GM18907 (cell line): ENCODE data around the gene NECTIN1.

Experiments used
- ATAC-seq: cut with Tn5 transposase; IDR thresholded peaks from one replicate; pipeline ENCODE4 v1.9.1; 2021; ENCODE audit warnings: mild to moderate bottlenecking, moderate library complexity; ENCODE audit not compliant: unreplicated experiment

Gene NECTIN1, protein sequence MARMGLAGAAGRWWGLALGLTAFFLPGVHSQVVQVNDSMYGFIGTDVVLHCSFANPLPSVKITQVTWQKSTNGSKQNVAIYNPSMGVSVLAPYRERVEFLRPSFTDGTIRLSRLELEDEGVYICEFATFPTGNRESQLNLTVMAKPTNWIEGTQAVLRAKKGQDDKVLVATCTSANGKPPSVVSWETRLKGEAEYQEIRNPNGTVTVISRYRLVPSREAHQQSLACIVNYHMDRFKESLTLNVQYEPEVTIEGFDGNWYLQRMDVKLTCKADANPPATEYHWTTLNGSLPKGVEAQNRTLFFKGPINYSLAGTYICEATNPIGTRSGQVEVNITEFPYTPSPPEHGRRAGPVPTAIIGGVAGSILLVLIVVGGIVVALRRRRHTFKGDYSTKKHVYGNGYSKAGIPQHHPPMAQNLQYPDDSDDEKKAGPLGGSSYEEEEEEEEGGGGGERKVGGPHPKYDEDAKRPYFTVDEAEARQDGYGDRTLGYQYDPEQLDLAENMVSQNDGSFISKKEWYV

DNA sequence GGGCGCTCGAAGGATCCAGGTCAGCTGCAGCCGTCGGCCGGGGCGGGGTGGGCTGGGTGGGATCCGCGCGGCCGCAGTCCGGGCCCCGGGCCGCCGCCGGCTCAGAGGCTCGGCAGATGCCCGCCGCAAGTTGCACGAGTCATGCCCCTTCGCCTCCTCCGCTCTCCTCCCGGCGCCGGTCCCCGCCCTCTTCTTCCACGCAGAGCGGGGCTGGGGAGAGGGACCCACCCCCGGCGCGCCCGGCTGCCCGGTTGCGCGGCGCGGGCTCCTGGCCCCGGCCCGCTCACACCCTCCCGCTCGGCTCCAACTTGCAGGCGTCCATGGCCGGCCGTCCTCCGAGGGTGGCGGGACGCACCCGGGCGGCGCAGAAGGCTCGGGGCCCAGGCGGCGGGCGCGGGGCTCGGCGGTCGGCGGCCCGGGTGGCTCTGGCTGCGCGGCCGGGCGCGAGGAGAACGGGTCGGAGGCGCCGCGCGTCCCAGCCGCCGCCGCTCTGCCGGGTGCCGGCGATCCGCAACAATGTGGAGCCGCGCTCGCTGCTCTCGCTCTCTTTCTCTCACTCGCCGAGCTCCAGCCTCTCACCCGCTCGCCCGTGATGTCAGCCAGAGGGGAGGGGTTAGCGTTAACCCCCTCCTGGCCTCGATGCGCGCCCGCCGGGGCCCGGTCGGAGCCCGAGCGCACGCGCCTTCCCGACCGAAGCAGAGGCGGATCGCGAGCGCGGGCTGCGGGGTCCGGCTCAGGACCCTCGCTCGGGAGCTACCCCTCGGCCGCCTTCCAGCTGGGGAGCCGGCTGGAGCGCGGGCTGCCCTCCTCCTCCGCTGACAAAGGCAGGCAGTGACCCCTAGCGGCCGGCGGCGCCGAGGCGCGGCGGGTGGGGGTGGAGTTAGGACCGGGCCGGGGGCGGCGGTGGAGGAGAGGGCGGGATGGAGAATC is at the start of gene NECTIN1:
NECTIN1 (minus strand) TSS at position 550 of the 930 bp plus-strand sequence. CDS start 647 bp downstream, outside the sequence.
- peak; percentile 81 for ATAC-seq

DNA sequence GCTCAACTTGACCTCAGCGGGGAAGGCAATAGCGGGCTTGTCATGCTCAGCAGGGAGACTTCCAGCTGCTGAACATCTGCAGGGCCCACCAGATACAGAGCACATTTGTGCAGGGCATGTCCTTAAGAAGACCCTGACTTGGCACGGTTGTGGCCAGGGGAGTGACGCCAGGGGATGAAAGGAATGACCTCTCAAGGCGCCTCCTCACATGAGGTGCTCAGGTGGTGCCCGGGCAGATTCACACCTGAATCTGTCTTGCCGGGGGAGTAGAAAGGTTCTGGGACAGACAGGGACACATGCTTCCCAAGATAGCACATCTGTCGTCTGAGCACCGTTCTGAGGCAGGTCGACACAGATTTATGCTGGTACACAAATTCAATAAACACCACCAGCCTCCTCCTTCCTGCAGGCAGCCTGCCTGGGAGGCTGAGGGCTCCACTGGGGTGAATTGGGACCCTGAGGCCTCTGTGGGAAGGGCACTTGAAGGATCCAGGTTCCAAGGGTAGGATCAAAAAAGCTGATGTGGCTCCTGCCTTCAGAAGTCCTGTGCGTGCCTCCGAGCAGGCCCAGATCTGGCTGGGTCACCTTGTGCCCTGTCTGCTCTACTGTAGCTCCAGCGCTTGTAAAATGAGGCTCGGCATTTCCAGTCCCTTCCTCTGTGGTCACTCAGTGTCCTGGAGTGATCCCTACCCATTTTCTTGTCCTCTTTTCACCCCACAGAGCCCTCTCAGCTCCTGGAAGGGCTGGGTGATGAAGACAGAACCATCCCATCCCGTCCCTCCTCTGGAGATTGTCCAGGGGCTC is 49.6 kb upstream of the NECTIN1 start:
- no peak for ATAC-seq

DNA sequence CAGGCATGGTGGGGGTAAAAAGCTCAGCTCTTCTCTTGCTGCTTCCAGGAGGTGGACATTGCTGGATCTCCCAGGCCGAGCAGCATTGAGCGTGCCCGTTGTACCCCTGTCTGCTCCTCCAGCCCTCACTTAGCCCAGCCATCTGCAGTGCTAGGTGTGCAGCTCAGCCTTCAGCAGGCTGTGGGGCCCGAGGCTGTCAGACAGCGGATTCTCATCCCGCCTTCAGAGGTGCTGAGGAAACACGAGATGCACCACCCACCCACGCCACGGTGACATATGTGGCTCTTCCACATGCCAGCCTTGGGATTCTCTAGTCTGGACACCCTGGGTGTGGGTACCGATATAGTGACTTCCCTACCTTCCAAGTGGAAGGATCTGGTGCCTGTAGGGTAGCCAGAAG is 48.9 kb upstream of the NECTIN1 start:
- no peak for ATAC-seq

DNA sequence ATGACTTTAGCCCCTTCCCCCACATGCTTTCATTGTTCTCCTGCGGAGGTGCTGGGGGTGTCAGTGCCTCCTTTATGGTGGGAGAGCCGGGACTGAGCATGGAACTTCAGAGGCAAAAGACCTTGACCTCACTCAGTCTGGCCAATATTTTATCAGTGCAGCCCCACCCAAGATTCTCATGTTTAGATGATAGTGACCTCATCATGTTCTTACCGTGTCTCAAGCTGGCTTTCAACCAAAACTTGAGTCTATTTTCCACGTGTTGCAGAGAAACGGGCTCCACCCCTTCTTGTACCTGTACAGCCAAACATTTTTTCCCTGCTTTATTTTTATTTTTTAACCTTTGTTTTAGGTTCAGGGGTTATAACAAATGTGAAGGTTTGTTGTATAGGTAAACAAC is 47.7 kb upstream of the NECTIN1 start:
- no peak for ATAC-seq

DNA sequence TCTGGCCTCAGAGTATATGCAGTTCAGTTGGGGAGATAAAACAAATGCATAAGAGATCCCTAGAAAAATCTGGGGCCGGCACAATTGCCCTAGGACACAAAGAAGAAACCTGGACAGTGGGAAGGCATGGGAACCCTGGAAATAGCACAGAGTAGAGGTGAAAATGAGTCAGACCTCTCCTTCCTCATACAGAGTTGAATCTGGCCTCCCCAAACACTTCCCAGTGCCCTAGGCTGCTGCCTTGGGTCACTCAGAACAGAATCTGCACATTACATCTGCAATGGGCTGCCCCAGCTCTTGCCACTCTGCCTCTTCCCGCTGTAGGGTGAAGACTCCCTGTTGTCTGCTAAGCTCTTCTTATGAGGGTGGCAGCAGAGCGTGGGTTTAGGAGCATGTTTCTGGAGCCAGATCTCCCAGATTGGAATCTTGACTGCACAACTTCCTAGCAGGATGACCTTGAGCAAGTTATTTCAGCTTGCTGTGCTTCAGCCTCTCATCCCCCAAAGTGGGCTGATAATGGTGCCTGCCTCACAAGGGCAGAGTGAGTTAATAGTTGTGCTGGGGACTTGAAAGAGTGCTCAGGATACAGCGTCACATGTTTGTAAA is 47.1 kb upstream of the NECTIN1 start:
- ATAC-seq: no peak

DNA sequence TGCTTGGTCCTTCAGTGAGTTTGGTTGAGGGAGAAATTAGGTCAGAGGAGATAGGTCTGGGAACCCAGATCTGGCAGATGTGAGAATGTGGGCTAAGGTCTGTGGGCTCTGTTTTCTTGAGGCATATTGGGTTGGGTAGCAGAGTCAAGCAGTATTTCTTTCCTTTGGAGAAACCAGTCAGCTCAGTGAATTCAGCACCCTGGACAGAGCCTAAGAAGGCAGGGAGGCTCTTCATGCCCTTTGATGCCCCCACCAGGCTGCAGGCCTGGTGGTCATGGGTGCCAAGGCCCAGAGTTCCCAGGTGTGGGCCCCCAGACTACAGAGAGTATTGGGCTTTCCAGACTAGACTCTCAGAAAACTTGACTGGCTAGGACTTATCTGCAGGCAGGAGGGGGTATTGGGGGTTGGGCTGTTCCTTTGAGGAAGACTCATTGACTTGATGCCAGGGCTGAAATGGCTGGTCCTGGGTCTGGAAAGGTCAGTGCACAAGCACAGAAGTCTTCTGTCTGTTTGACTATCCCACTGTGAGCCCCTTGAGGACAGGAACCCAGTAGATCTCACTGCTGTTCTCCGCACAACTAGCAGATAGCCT is 45.3 kb upstream of the NECTIN1 start:
- ATAC-seq: no peak

DNA sequence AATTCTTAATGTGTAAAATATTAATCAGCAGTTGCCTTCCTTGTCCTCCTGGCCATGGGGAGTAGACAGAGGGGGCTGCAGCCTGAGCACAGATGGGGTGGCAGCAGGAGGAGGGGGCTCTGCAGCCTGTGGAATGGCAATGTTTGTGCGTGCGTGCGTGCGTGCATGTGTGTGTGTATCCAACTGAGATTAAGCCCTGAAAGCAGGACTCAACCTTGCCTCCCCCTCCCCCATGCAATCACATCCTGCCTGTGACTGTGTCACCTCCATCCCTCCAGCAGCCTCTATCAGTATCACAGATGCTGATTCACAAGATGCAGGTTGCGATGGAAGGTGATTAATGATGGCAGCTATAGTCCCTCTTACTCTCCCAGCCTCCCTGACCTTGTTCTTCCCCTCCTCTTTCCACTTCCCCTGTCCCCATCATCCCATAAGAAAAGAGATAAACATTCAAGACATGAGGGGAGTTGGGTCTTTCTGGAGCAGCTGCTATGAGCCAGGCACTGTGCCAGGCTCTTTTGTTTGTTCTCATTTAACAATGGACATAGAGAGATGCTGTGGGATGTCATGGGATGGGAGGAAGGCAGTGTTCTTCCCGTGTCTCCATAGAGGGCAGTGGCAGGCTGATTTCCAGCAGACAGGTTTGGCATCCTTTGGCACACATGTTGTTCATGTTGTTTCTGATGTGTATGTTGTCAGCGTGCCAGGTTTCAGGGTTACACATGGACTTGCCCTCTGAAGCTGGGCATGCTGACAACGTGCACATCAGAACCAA is 43.8 kb upstream of the NECTIN1 start:
- no peak for ATAC-seq

DNA sequence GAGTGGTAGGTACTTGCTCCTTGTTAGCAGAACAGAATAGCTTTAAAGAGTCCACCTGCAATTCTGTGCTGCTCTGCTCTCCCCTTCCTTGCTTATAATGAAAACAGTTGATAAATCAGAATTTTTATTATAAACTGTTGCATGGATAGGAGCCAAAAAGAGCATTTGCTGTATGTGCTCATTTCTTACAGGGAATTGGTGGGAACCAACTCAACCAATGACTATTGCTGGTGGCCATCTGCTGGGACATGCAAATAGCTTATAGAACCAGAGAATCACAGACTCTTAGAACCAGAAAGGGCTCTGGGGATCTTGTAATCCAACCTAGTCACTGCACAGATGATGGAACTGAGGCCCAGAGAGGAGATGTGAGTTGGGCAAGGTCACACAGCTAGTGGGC is 43.1 kb upstream of the NECTIN1 start:
- ATAC-seq: no peak

DNA sequence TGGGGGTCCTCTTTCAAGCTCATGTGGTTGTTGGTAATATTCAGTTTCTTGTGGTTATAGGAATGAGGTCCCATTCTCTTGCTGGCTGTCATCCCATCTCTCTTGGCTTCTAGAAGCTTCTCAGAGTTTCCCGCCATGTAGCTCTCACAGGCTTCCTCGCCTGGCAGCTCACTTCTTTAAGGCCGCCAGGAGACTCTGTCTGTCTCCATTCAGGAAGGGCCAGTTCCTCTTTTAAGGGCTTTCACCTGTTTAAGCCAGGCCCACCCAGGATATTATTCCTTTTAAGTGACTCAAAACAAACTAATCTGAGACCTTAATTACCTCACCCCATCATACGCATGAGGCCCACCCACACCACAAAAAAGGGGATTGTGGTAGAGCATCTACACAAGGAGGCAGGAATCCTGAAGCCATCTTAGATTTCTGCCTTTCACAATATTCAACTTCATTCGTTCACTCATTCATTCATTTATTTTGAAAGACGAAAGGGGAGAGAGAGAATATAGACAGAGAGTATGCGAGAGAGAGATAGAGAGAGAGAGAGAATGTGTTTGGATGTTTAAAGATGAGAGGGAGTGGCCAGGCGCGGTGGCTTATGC is 42.3 kb upstream of the NECTIN1 start:
- ATAC-seq: no peak

DNA sequence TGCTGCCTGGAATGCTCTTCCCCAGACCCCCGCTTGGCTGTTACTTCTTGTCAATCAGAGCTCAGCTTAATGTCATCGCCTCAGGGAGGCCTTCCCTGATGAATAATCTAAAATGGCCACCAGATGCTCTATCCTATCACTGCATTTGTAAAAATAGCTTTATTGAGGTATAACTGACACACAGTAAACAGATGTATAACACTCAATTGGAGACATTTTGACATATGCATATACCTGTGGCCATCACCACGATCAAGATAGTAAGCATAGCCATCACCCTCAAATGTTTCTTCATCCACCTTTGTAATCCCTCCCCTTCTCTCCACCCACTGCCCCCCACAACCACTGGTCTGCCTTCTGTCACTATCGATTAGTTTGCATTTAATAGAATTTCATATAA is 36.6 kb upstream of the NECTIN1 start:
- no peak for ATAC-seq

DNA sequence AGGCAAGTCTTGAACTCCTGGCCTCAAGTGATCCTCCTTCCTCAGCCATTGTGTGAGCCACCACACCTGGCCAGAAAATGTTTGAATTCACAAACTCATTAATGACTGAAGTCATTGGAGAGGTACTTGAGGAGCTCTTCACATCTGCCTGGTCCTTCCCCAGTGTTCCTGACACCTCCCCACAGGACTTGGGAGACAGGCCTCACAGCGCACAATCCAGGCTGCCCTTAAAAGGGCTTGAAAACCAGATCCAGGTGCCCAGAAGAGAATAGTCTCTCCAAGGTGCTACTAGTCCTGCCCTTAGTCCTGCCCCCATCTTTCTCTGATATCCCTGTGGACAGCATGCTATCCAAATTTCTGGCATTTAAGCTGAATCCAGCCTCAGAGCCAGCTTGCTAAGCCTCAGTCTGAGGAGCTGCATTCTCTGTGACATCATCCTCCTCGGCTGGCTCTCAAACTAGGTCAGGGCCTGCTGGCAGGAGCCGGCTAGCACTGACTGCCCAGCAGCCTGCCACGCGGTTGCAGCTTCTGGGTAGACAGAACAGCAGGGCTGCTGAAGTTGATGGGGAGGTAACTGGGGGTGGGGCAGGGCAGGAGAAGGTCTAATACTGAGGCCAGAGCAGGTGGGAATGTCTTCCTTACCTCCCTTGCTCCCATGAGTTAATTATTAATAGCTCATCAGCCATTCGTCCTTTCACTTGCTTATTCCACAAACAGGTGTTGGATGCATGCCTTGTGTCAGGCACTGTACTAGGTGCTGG is 35.3 kb upstream of the NECTIN1 start:
- no peak for ATAC-seq

DNA sequence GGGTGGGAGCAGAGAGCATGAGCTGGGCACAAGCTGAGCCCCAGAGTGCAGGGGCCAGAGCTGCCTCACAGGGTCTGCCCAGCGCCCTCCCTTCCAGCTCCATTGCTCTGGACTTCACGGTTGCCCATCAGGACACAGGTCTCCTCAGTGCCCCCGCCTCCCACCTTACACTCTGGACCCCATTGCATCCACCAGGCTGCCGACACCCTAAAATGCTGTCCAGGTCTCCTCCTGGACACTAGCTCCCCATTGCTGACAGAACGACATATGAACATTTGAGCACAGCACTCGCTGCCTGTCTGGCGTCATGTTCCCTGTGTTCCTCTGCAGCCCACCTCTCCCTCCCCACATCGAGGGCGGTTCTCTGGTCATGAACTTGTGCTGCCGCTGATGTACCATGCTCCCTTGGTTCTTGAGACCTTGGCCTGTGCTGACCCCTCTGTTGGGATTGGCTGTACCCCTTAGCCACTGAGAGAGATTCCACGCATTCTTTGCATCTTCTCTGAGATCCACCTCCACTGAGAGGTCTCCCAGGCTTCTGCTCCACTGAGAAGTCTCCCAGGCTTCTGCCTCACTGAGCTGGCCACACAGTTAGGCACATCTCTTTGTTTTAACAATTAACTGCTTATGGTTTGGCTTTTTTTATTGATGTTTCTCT is 34.2 kb upstream of the NECTIN1 start:
- ATAC-seq: no peak

DNA sequence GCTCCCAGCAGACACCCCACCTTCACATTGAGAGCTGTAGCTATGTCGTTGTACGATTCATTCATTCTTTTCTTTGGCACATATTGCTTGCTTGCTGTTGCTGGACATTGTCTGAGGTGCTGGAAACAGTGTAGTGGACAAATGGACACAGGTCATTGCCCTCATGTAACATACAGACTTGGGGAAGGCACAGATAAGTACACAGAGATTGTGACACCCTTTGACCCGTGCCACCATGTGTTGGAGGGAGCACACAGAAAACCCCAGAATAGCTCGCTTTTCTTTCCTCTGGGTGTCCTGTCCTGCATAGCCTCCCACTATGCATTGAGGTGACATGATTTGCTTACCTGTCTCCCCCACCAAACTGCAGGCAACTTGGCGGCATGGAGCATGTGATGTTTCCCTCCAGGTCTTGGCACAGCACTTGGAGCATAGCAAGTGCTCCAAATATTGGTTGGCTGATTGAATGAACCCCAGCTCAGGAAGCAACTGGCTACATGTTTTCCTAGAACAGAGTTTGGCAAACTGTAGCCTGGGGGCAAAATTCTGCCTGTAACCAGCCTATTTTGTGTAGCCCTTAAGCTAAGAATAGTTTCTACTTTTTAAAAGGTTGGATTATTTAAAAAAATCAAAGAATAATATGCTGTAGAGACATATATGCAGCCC is 30.9 kb upstream of the NECTIN1 start:
- ATAC-seq: no peak

DNA sequence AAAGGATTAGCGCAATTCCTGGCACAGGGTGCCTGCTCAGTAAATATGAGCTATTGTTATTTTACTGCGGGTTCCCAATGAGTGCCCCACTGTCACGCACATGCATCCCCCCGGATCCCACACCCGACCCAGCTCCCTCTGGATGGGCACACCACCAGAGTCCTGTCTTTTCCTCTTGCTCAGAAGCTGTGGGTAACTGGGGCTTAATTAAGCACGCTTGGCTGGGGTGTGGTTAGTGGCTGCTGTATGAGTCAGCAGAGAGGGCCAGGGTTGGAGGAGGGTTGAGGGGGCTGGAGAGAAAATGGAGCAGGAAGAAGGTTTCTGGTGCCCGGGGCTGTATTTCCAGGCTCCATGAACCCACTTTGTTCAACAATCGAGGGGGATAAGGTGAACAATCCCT is 30.3 kb upstream of the NECTIN1 start:
- no peak for ATAC-seq

DNA sequence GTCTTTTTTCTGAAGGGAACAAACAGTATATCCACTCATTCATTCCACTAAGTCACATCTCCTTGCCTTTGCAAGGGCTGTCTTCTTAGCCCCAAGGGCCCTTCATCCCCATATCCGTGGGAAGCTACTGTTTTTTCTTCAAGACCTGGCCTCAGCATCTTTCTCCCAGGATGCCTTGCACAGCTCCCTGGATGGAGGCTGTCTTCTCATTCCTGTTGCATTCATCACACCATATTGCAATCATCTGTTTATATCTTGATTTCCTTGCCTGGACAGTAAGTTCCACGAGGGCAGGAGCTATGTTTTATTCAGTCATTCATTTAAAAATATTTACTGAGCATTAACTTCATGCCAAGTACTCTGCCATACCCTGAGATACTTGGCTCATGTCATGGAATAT is 29.3 kb upstream of the NECTIN1 start:
- ATAC-seq: no peak

DNA sequence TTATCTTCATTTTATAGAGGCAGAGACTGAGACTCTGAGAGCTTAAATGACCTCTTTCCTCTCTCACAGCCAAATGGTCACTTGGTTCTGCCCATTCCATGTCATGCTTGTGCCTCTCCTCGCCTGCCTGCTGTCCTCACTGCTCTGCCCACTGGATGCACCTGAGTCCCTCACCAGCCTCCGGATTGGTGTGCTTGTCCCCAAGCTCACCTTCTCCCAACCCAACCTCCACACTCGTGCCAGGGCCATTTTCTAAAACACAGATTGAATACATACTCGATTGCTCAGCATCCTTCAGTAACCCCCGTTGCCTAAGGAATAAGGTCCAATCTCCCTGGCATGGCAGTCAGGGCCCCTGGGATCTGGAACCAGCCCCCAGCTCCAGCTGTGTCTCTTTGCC is 28.4 kb upstream of the NECTIN1 start:
- ATAC-seq: no peak
